ENCODE data around the gene SLC22A12.

- no peak for TF ChIP-seq CTCF (conservative IDR thresholded peaks at IDR 0.05 in 1 of 2, IDR thresholded peaks at IDR 0.05 in 1 of 2; ENCODE audit: extremely low read depth in 1 of 2, insufficient read depth in 1 of 2, low read depth in 1 of 2, low read length in 2 of 2)
- no peak for TF ChIP-seq EZH2 (IDR thresholded peaks at IDR 0.05; ENCODE audit: borderline replicate concordance, low read length)
Observed at GRCh38 chr11:64638018-64638665, 47.1 kb downstream of the SLC22A12 start.

Data from mammary epithelial cell (primary cell).